Testis (tissue), 2 donors: ENCODE data around the gene SH3PXD2B.
A peak's percentile ranks its signal among the peaks of the same experiment; 100 is the strongest.

ENCODE experiments used
- CTCF ChIP-seq, 3 experiments: fragments of 450-650 bp in 2 of 3; fragments of 200-600 bp in 1 of 3; sonication (generic) in 1 of 3; IDR thresholded peaks; one replicate each; pipeline ENCODE4 v1.5.1; 2016 to 2019; ENCODE audit warnings: antibody characterized with exemption in 3 of 3, mild to moderate bottlenecking in 2 of 3, moderate library complexity in 1 of 3
- POLR2A ChIP-seq: fragments of 450-650 bp; IDR thresholded peaks from one replicate; pipeline ENCODE4 v1.6.1; 2017; ENCODE audit warnings: antibody characterized with exemption, mild to moderate bottlenecking, moderate library complexity

GRCh38 chr5:172453206-172453985 is 929 bp downstream of the SH3PXD2B start:
- TF ChIP-seq CTCF (IDR thresholded peaks at IDR 0.05) (peak in 2 of 3 experiments; percentile 29 to 45), POLR2A (no peak)
